ENCODE results near the gene SLC26A5.

Gene SLC26A5

GRCh38 chr7:103462358-103462757 is 16.4 kb upstream of the SLC26A5 start:
- DNase-seq (ENCODE audit: low read depth) = no peak
- no peak for TF ChIP-seq CTCF (conservative IDR thresholded peaks at IDR 0.05; ENCODE audit: control insufficient read depth, insufficient read depth, low read depth, low read length)
- H3K4me3 ChIP-seq (ENCODE audit: control insufficient read depth, low read depth, low read length) = no peak overlapping the region

GRCh38 chr7:103447073-103447960 is 1.3 kb upstream of the SLC26A5 start:
- peak; percentile 87 for TF ChIP-seq CTCF (conservative IDR thresholded peaks at IDR 0.05; ENCODE audit: control insufficient read depth, insufficient read depth, low read depth, low read length)
- no peak overlapping the region for H3K4me3 ChIP-seq (ENCODE audit: control insufficient read depth, low read depth, low read length)
- peak; percentile 61 for DNase-seq (ENCODE audit: low read depth)

GRCh38 chr7:103445228-103446048 is 569 bp downstream of the SLC26A5 start:
- H3K4me3 ChIP-seq (ENCODE audit: control insufficient read depth, low read depth, low read length) = peak overlapping the region; percentile 32
- no peak for DNase-seq (ENCODE audit: low read depth)
- TF ChIP-seq CTCF (conservative IDR thresholded peaks at IDR 0.05; ENCODE audit: control insufficient read depth, insufficient read depth, low read depth, low read length) = no peak

GRCh38 chr7:103439661-103440060 is 6.3 kb downstream of the SLC26A5 start:
- no peak overlapping the region for H3K4me3 ChIP-seq (ENCODE audit: control insufficient read depth, low read depth, low read length)
- no peak for DNase-seq (ENCODE audit: low read depth)
- TF ChIP-seq CTCF (conservative IDR thresholded peaks at IDR 0.05; ENCODE audit: control insufficient read depth, insufficient read depth, low read depth, low read length) = no peak

GRCh38 chr7:103437623-103438022 is 8.4 kb downstream of the SLC26A5 start:
- no peak for TF ChIP-seq CTCF (conservative IDR thresholded peaks at IDR 0.05; ENCODE audit: control insufficient read depth, insufficient read depth, low read depth, low read length)
- no peak overlapping the region for H3K4me3 ChIP-seq (ENCODE audit: control insufficient read depth, low read depth, low read length)
- no peak for DNase-seq (ENCODE audit: low read depth)

GRCh38 chr7:103432712-103433111 is 13.3 kb downstream of the SLC26A5 start:
- TF ChIP-seq CTCF (conservative IDR thresholded peaks at IDR 0.05; ENCODE audit: control insufficient read depth, insufficient read depth, low read depth, low read length) = no peak
- DNase-seq (ENCODE audit: low read depth) = peak; percentile 22

More at GRCh38 chr7:103432712-103433111, 13.3 kb downstream of the SLC26A5 start:
- no peak overlapping the region for H3K4me3 ChIP-seq (ENCODE audit: control insufficient read depth, low read depth, low read length)

Data from fibroblast of mammary gland (primary cell).